SK-N-SH treated with all-trans-retinoic acid at 6 μM for 48 hours (cell line): ENCODE results near the gene CCDC24.

Experiments
- ARNTL ChIP-seq: fragments of 450-650 bp; formaldehyde crosslinking; IDR thresholded peaks from 2 replicates; pipeline ENCODE4 v1.5.0; 2020; ENCODE audit warnings: low read depth, mild to moderate bottlenecking, moderate library complexity, borderline replicate concordance
- CSDC2 ChIP-seq: fragments of 250-450 bp; sonication (Bioruptor Pico); IDR thresholded peaks from 2 replicates; pipeline ENCODE4 v1.5.0; 2020; ENCODE audit warnings: mild to moderate bottlenecking, moderate library complexity
- ESRRG ChIP-seq: fragments of 250-450 bp; sonication (Bioruptor Pico); IDR thresholded peaks from 2 replicates; pipeline ENCODE4 v1.6.1; 2021; ENCODE audit warnings: mild to moderate bottlenecking
- OSR1 ChIP-seq: fragments of 250-450 bp; sonication (Bioruptor Pico); IDR thresholded peaks from 2 replicates; pipeline ENCODE4 v1.8.0; 2022; ENCODE audit warnings: moderate library complexity, mild to moderate bottlenecking, inconsistent platforms
- RARB ChIP-seq: fragments of 250-450 bp; sonication (Bioruptor Pico); IDR thresholded peaks from 2 replicates; pipeline ENCODE4 v1.8.0; 2021; ENCODE audit warnings: mild to moderate bottlenecking, moderate library complexity
- TCF4 ChIP-seq: fragments of 250-450 bp; sonication (Bioruptor Pico); IDR thresholded peaks from 2 replicates; pipeline ENCODE4 v1.8.0; 2021; ENCODE audit warnings: mild to moderate bottlenecking, moderate library complexity, borderline replicate concordance
- TSHZ2 ChIP-seq: fragments of 250-450 bp; sonication (Bioruptor Pico); IDR thresholded peaks from 2 replicates; pipeline ENCODE4 v1.5.0; 2020; ENCODE audit warnings: mild to moderate bottlenecking, moderate library complexity
- ZFP3 ChIP-seq: fragments of 250-450 bp; sonication (Bioruptor Pico); IDR thresholded peaks from 2 replicates; pipeline ENCODE4 v1.5.0; 2020; ENCODE audit warnings: mild to moderate bottlenecking, moderate library complexity
- ZFP30 ChIP-seq: fragments of 450-650 bp; formaldehyde crosslinking; IDR thresholded peaks from 2 replicates; pipeline ENCODE4 v1.5.0; 2022; ENCODE audit warnings: mild to moderate bottlenecking, moderate library complexity
- ZNF565 ChIP-seq: fragments of 450-650 bp; formaldehyde crosslinking; conservative IDR thresholded peaks from 2 replicates; pipeline ENCODE4 v1.5.0; 2020; ENCODE audit warnings: low read depth, mild to moderate bottlenecking, moderate library complexity
- ZNF8 ChIP-seq: fragments of 450-650 bp; formaldehyde crosslinking; IDR thresholded peaks from 2 replicates; pipeline ENCODE4 v1.5.0; 2020; ENCODE audit warnings: mild to moderate bottlenecking, moderate library complexity
- TF ChIP-seq, protein P1 (sequence below): fragments of 250-450 bp; sonication (Bioruptor Pico); IDR thresholded peaks from 2 replicates; pipeline ENCODE4 v1.8.0; 2020; ENCODE audit warnings: mild to moderate bottlenecking, moderate library complexity, borderline replicate concordance
- TF ChIP-seq, protein P2 (sequence below): fragments of 250-450 bp; sonication (Bioruptor Pico); IDR thresholded peaks from 2 replicates; pipeline ENCODE4 v1.5.1; 2020; ENCODE audit warnings: low read depth, mild to moderate bottlenecking, moderate library complexity

DNA sequence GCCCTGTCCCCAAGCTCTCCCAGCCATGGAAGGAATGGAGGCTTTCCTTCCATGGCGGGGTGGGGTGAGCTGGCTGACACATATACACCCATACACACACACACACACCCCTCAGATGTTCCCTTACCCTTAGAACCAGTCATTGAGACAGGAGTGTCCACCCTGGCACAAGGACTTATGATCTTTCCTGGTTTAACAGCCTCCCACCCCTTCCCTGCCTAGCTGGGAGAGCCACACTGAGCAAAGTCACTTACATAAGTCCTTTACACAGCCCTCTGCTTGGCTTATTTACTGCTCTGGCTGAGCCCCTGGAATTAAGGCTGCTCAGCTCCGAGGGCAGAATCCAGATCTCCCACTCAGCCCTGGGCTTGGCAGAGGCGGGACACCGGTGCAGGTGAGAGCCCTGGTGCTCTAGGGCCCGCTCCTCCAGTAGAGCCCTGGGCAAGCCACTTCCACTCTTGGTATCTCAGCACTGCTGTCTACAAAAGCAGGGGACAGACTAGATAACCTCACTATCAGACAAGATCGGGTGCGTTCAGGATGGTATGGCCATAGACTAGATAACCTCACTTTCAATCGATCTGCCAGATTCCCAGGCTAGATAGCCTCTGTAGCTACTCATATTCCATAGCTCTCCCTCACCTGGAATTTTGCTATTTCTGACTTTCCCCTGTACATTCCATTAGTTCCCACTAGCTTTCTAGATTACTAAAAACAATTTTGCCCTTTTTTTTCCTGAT is 23.1 kb downstream of the CCDC24 start:
- TF ChIP-seq RARB (CRISPR knock-in tag) = no peak
- no peak for TF ChIP-seq ZFP3 (CRISPR knock-in tag)
- no peak for TF ChIP-seq TCF4
- TF ChIP-seq OSR1 = no peak
- TF ChIP-seq, protein P1, sequence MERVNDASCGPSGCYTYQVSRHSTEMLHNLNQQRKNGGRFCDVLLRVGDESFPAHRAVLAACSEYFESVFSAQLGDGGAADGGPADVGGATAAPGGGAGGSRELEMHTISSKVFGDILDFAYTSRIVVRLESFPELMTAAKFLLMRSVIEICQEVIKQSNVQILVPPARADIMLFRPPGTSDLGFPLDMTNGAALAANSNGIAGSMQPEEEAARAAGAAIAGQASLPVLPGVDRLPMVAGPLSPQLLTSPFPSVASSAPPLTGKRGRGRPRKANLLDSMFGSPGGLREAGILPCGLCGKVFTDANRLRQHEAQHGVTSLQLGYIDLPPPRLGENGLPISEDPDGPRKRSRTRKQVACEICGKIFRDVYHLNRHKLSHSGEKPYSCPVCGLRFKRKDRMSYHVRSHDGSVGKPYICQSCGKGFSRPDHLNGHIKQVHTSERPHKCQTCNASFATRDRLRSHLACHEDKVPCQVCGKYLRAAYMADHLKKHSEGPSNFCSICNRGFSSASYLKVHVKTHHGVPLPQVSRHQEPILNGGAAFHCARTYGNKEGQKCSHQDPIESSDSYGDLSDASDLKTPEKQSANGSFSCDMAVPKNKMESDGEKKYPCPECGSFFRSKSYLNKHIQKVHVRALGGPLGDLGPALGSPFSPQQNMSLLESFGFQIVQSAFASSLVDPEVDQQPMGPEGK = no peak
- no peak for TF ChIP-seq ZNF565 (CRISPR knock-in tag)
- no peak for TF ChIP-seq ARNTL
- no peak for TF ChIP-seq ZNF8 (CRISPR knock-in tag)
- TF ChIP-seq ZFP30 = no peak
- TF ChIP-seq, protein P2, sequence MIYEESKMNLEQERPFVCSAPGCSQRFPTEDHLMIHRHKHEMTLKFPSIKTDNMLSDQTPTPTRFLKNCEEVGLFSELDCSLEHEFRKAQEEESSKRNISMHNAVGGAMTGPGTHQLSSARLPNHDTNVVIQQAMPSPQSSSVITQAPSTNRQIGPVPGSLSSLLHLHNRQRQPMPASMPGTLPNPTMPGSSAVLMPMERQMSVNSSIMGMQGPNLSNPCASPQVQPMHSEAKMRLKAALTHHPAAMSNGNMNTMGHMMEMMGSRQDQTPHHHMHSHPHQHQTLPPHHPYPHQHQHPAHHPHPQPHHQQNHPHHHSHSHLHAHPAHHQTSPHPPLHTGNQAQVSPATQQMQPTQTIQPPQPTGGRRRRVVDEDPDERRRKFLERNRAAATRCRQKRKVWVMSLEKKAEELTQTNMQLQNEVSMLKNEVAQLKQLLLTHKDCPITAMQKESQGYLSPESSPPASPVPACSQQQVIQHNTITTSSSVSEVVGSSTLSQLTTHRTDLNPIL (CRISPR knock-in tag) = no peak
- TF ChIP-seq CSDC2 (CRISPR knock-in tag) = no peak
- TF ChIP-seq ESRRG (CRISPR knock-in tag) = no peak
- TF ChIP-seq TSHZ2 (CRISPR knock-in tag) = no peak
